GM23338 (cell line): ENCODE measurements around the gene MBD2.

Source experiments
- CREB1 ChIP-seq: fragments of 250-450 bp; sonication (Bioruptor Pico); IDR thresholded peaks from 2 replicates; pipeline ENCODE4 v1.5.0; 2020; ENCODE audit warnings: low read depth, mild to moderate bottlenecking, moderate library complexity
- CTCF ChIP-seq, 2 experiments: fragments of 200-600 bp in 1 of 2; sonication (generic) in 1 of 2; conservative IDR thresholded peaks; 2 replicates each; pipeline versions ENCODE4 v1.5.1 to v1.6.1; 2016 to 2017; ENCODE audit warnings: antibody characterized with exemption in 2 of 2, low read depth in 2 of 2, mild to moderate bottlenecking in 2 of 2, moderate library complexity in 1 of 2
- ETS1 ChIP-seq: IDR thresholded peaks from 2 replicates; pipeline ENCODE4 v1.6.1; 2016; ENCODE audit warnings: antibody characterized with exemption
- EZH2 ChIP-seq: fragments of 200-600 bp; sonication (generic); IDR thresholded peaks from one replicate; pipeline ENCODE4 v1.8.0; 2017; ENCODE audit warnings: antibody characterized with exemption, mild to moderate bottlenecking, low read depth; ENCODE audit not compliant: unreplicated experiment
- EZH2phosphoT487 ChIP-seq: fragments of 200-600 bp; sonication (generic); IDR thresholded peaks from one replicate; pipeline ENCODE4 v1.8.1; 2018; ENCODE audit warnings: antibody characterized with exemption; ENCODE audit not compliant: unreplicated experiment
- JUNB ChIP-seq: IDR thresholded peaks from one replicate; pipeline ENCODE4 v1.6.1; 2016; ENCODE audit warnings: antibody characterized with exemption; ENCODE audit not compliant: unreplicated experiment
- POLR2AphosphoS5 ChIP-seq: IDR thresholded peaks from 2 replicates; pipeline ENCODE4 v1.6.1; 2016; ENCODE audit warnings: antibody characterized with exemption, low read depth
- REST ChIP-seq: IDR thresholded peaks from one replicate; pipeline ENCODE4 v1.6.1; 2018; ENCODE audit warnings: antibody characterized with exemption; ENCODE audit not compliant: unreplicated experiment
- ZNF331 ChIP-seq: fragments of 250-450 bp; sonication (Bioruptor Pico); IDR thresholded peaks from 2 replicates; pipeline ENCODE4 v1.5.0; 2020; ENCODE audit warnings: low read depth, mild to moderate bottlenecking, moderate library complexity

GRCh38 chr18:54209471-54210180 is 14.8 kb downstream of the MBD2 start:
- TF ChIP-seq POLR2AphosphoS5 (no peak), CTCF (conservative IDR thresholded peaks at IDR 0.05; ENCODE audit: low read depth in 2 of 2) (no peak), ETS1 (no peak), EZH2 (no peak), EZH2phosphoT487 (no peak), ZNF331 (CRISPR knock-in tag) (no peak), JUNB (no peak), REST (no peak), CREB1 (CRISPR knock-in tag) (no peak)
